ENCODE data around the gene HDAC9.

The HDAC9 gene

DNA sequence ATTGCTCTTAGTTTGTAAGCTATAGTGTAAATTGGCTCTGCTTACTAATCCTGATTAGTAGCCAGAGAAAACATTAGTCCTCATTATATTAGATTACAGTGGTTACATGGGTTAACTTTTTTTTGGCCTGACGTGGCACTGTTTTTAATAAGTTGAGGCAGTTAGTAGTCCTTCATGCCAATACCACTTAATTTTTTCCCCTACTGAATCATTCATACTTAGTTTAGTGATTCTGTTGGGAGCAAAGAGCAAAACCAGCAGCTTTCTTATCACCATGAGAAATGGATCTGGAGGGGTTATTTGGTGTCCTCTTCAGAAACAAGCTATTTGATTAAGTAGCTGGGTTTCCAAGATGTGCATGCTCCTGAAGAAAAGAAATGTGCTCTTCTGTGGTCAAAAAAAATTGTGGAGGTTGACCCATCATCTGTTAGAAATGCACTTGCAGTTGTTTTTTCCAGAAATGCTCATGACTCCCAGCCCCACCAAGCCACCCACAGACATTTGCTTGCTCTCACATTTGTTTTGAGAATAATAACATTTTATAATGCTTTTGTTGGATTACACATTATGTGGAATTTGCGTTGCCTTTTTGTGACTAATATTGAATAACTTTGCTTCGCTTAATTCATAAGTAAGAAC is 258.5 kb downstream of the HDAC9 start:
- no peak for DNase-seq

DNA sequence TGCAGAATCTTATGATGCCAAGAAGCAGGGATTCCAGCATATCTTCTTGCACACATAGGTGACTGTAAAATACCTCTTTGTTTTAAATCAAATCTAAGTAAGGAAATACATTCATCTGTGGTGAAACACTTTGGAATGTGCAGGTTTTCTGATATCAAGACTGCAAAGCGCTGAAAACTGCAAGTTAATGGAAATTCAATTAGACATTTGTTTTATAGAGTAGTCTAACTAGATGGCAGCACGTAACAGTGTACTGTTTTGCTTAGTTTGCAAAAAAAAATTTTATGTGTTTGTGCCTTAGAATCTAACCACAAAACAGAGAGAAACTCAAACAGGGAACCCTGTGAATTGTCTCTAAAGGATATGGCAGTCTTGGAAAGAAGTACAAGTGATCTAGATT is 259.2 kb downstream of the HDAC9 start:
- DNase-seq, result no peak

DNA sequence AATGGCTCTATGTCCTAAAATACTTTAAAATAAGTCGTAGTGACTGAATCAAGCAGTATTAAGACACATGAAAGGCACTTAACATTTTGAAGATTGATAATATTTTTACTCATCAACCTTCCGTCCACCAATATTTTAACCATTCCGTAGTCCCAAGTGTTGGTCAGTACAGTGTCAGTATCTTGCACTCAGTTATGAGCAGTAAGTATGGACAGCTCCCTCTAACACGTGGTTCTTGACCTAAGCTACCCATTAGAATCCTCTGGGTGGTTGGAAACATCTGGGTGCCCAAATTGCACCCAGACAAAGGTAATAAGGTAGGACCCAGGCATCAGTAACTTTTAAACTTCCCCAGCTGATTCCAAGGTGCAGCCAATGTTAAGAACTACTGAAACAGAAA is 260.2 kb downstream of the HDAC9 start:
- no peak for DNase-seq

DNA sequence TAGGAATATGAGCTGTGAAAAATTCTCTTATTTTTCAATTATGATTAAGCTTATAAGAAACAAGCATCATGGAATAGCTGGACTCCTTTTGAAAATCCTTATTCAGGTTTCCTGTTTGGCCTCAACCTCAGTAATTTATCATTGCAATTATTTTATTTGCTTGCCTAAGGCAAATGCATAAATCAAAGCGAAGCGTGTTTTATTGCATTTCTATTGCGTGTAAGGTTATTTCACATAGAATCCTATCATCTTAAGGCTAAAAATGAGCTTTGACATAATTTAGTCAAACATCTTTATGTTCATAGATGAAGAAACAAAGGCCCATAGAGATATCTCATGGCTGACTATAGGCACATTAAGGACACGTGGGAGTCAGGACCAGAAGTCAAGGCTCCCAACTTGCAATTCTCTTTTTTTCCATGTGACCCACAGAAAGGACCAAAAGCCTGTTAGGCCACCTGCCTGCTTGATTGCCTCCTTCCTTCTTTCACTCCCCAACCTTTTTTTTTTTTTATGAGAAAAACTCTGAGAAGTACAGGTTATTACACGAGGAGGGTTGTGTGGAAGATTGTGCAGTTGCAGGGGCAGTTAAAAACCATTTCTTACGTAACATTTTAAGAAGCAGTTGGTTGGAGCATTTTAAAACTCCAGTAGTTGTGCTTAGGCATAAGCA is 261.0 kb downstream of the HDAC9 start:
- DNase-seq, result no peak

DNA sequence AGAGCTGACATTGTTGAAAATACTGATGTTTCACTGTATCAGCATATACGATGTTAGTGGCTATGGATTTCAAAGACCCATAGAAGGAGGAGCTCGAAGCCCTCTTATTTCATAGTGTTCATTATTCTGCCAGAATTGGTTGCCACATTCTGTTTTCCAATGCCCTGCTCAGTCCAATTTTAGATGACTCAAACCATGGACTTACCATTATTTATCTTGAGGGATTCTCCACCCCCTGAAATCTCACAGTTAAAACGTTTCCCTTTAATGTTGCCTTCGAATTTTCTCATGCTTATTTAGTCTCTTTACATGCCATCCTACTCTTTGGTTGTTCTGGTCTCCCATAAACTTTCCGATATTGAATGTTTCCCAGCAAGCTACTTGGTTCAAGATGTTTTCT is 264.5 kb downstream of the HDAC9 start:
- DNase-seq, result no peak

DNA sequence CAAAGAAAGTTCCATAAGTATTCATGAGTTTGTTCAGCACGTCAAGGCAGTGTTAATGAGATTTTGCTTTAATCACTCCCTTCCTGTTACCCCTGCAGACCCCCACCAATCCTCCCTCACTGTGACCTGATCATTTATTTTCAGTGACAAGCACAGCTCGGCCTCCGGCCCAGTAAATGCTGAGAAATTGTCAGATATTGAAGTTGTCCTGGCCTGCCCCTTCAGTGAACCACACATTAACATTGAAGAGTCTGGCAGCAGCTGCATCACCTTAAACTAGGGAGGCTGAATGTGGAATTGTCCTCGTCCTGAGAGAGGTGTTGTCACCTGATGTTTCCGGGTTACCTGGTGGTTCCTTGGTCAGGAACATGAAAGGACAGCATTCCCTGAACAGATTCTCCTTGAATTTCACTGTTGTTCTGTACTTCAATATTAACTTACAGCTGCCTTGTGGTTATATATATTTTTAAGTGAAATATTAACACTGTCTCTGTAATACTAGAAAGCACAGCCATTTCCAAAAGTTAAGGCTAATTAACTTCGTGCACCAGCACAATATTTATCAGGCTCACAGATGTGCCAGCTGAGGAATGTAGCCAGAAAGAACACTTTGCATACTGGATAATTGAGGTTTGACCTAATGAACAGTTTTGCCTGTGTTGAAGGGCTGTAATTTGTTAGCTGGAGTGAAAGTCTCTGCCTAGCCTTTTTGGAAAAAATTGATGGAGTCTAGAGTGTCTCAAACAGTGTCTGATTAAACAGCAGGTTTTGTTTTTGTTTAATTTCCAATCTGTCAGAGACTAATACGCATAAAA is 265.3 kb downstream of the HDAC9 start:
- DNase-seq, result no peak

DNA sequence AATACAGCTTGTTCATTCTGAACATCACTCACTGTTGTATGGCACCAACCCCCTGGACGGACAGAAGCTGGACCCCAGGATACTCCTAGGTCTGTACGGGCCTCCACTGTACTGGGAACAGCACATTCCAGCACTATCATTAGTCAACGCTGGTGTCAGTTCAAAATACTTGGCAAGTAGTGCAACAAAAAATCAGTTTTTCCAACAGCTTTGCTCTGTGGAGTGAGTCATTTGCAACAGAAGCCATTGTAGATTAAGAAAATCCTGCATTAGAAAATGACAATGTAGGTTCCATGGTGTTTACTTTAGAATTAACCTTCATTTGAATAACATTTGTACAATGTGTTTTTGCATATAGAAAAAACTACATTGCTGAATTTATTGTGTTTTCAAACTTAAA is 266.6 kb downstream of the HDAC9 start:
- no peak for DNase-seq

DNA sequence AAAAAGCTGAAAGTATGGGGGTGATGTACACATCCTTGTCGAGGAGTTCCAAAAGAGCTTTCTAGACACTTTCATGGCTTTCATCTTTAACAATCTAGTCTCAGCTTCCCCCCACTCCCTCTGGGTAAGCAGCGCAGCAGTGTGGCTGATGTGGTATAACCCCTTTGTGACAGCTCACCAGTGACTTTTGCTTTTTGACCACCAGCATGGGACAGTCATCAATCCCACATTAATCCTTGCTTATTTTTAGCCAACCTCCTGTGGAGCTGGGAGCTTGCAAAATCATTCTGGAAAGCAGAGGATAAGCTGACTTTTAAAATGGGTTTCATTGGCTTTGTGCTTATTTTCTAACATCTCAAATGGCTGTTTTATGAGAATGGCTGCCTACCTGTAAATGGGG is 272.7 kb downstream of the HDAC9 start:
- no peak for DNase-seq

DNA sequence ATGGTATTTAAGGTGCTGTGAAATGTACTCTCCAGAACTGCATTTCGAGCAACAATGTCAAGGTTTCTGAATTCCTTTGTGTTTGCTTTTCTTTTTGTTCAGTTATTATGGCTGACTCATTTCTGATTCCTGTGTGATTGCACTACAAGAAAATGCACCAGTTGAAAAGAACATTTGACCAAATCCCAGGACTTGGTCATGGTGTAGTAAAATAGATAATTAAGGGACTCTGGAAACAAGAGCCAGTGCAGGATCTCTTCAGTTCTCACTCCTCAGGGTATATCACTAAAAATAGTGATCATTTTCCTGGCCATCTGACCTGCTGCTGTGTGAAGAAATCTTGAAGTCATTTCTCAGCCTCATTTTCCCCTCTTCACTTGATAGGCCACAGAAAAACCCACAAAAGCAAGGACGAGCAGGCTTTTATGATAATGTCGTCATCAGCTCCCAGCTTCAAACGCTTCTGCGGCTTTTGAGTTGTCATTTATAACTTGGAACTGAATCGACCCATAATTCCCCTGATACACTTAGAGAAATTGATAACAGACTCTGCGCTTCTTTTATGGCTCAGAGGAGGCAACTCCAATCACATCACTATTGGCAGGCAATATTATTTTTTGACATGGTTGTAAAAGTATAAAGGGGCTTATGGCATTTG is 274.7 kb downstream of the HDAC9 start:
- no peak for DNase-seq

DNA sequence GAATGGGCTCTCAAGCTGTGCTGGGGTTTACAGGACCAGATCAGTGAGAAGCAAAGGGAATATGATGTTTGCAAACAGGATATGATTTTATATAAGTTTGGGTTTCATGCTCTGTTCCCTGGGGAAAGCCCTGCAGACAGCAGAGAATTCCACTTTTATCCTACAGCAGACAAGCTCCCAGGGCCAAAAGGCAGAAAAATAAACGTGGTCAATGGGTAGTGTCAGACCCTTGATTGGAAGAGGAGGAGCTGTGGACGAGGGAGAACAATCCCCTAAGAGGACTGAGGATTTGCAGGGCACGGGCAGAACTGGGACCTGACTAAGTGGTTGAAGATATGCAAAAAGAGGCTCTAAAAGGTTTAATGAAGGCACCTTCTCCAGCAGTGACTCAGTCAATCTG is 275.3 kb downstream of the HDAC9 start:
- DNase-seq, result no peak

DNA sequence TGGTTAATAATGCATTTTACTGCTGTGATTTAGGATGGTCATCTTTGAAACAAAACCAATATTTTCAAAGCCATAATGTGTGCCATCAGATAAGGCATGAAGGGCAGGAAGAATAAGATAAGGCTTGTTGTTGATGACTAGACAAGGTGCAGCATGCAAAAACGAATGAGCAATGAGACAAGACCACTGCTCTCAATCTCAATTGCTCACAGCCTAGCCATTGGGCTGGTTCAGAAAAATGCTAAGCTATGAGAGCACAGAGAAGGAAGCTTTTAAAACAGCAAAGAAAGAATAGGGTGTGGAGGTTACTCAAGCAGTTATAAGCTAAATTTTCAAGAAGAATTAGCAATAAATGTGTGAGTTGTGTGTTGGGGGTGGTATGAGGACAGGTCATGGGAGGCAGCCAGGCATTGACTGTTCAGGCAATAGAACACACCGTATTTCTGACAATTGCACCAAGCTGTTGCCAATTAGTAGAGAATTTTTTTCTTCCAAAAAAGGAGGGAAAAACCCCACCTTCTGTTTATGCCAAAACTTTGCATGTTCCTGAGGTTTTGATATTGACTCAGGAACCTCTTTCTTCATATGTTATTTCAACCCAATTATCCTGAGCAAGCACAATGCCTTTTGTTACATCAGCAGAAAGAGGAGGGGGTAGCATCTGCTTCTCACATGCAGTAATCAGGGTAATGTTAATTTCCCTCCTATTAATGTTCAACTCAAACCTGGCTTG is 276.5 kb downstream of the HDAC9 start:
- no peak for DNase-seq

DNA sequence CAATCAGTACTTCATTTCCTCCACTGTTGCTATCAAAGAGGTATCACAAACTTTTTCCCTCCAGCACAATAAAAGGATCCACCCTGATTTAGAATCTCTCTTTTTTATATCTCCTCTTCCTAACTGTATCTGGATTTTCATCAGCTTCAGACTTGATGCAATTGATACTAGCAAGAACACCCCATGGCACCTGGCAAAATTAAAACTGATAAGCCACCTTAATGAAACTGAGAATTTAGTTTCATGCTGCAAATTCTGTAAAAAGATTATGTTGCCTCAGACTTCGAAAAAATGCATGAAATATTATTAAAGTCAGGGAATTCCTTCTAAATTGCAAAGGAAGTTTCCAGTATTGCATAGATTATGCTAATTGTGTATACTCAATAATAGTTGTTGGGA is 277.0 kb downstream of the HDAC9 start:
- DNase-seq, result no peak

DNA sequence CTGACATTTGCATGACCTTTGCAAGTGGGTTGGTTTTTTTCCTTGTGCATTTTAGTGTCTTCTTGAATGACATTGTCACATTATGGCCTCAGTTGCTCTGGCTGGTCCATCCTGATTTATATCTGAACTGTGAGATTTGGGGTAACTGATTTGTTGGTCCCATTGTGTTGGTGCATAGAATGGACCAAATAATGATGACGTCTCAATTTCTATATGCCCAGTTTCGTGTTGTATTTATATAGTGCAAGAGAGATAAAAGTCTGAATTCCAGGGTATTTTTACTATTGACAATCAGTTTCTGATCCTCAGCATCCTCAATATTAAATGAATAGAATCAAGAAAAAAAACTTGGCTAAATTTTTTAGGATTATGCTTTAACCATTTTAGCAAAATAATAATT is 281.8 kb downstream of the HDAC9 start:
- no peak for DNase-seq

DNA sequence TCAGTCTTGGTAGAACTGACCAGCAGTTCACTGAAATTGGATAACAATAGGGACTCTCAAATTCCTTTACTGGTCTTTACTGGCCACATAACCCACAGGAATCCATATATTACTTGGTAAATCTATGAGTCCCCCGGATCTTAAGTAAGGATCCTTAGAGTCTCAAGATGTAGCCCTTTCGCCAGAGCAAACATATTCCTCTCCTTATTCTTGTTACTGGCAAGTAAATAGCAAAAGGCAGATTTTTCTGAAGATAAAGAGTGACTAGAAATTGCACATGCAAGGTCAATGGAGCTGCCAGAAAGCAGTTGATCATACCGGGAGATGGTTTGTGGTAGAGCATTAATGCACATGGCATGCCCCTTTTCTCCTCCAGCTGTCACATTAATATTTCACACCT is 283.0 kb downstream of the HDAC9 start:
- DNase-seq, result no peak

DNA sequence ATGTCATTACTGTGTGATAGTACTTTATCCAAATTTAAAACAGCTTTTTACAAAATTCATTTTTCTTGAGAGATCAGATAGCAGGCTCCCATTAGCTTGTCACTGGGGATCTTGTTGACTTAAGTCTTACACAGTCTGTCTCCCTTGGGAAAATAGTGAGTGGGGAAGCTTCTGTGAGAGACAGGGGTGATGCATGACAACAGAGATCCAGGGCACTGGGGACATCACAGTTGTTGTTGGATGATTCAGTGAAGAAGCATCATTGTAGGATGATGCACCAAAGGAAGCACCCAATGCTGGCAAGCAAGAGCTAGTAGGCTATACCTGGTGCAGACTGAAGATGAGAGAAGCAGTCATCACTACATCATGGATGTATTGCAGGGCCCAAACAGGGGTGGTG is 284.7 kb downstream of the HDAC9 start:
- no peak for DNase-seq

DNA sequence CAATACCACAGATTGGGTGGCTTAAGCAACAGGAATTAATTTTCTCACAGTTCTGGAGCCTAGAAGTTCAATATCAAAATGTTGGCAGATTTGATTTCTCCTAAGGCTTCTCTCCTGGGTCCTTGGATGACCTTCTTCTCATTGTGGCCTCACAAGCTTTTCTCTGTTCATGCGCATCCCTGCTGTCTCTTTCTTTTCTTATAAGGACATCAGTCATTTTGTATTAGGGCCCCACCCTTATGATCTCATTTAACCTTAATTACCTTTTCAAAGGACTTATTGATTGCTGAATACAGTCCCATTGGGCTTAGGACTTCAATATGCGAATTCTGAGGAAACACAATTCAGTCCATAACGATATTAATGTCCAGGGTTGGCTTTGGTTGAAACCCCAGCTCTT is 285.4 kb downstream of the HDAC9 start:
- no peak for DNase-seq

DNA sequence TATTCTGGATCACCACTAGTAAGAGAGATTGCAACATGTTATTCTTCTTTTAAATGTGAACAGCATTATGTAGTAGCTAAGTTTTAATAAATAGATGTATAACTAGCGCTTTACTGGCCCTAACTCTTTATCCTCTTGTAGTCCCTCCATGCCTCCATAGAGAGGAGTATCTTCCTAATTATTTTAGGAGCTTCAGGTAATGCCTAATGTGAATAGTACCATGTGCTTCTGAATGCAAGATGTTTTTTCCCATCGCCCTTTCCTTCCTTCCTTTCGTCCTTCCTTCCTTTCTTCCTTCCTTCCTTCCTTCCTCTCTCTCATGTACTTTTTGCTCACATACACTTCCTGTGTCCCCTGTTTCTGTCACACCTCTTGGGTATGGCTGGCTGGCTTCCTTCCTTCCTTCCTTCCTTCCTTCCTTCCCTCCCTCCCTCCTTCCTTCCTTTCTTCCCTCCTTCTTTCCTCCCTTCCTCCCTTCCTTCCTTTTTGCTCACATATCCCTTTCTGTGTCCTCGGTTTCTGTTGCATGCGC is 290.7 kb downstream of the HDAC9 start:
- no peak for DNase-seq

DNA sequence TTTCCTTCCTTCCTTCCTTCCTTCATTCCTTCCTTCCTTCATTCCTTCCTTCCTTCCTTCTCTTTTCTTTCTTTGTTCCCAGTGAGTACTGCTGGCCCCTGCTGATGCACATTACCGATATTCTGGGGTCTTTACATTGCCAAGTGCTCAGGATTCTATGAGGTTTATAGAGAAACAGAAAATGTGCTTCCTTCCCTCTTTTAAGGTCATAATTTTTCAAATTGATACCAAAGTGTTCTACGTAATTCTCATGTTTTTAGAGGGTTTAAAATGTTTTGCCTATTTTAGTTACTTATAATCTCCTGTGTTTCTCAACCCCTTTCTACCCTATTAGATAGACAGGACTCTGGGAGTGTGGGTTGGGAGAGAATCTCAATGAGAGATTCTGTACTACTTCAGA is 291.2 kb downstream of the HDAC9 start:
- DNase-seq, result no peak

DNA sequence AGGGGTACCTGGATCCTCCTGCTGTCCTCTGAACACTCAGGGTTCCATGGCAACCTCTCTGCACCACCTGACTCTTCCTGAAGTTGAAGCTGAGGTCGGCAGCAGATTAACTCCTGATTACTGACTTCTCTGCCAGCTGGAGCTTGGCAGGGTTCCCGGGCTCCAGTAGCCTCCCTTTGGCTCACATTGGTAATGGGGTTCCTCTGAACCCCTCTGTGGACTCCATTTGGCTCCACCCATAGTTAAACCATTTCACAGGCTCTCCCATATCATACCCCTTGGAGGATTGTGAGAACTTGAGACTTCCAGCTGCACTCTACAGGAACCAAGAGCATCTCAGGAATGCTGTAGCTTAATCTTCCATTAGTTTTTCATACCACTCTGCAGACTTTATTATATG is 292.5 kb downstream of the HDAC9 start:
- no peak for DNase-seq

DNA sequence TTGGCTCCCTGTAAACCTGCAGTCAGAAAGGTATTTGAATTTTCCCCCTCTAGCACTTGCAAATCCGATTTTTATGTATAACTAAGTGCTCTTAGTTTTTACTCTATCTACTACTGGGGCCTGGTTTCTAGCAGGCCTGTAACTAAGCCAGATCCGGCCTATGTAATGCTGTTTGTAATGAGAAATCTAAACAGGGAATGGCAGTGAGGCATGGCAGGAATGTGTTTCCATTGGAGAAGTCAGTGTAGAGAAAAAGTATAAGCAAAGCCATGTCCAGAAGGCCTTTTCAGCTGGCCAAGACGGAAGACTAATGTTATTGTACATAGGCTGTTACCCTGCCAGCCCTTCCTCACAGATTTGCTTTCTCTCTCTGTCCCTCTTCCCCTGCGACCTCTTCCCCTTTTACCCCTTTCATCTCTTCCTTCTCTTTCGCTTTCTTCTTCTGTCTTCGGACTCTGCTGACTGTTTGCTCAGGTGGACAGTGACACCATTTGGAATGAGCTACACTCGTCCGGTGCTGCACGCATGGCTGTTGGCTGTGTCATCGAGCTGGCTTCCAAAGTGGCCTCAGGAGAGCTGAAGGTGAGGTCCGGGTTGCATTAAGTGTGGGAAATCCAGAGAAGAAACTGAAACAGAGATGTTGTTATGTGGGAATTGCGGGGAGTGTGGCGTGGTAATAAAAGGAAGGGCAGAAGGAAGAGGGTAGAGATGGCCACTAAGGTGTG is 297.5 kb downstream of the HDAC9 start:
- no peak for DNase-seq

DNA sequence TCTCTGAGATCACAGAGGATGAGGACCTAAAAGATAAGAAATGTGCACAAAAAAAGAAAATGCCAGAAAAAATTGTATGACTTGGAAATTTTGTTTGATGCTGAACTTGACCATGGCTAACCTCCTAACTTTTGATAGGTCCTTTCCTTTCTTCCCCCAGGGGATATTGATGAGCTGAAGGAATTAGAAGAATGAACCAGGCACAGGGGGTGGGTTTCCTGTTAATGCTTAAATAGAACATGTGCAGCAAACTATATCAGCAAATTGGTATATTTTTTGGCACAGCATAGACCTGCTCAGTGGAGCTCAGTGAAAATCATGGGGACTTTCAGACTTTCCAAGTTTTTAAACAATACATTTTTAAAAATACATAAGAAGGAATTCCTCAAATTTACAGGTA is 300.7 kb downstream of the HDAC9 start:
- DNase-seq, result no peak

All from DMS79 (cell line).